Stimulated activated naive CD8-positive, alpha-beta T cell treated with anti-CD3 and anti-CD28 coated beads, Interleukin-15, Interleukin-2, amounts not matched to agents 100 ng/mL and 50 ng/mL, for 24 hours (primary cell): Measurements from ENCODE around the gene PLA2G4E.

Experiments
- H3K27ac Mint-ChIP-seq: one replicate; pipeline ENCODE4 v1.8.0; 2021; ENCODE audit warnings: mild to moderate bottlenecking, mixed read lengths
- H3K27me3 Mint-ChIP-seq: one replicate; pipeline ENCODE4 v1.8.0; 2021; ENCODE audit warnings: mixed read lengths
- H3K36me3 Mint-ChIP-seq: one replicate; pipeline ENCODE4 v1.8.0; 2021; ENCODE audit warnings: low read depth, mixed read lengths
- H3K4me1 Mint-ChIP-seq: one replicate; pipeline ENCODE4 v1.8.0; 2021; ENCODE audit warnings: low read depth, mixed read lengths
- H3K4me3 Mint-ChIP-seq: one replicate; pipeline ENCODE4 v1.8.0; 2021; ENCODE audit warnings: mild to moderate bottlenecking, mixed read lengths
- H3K9me3 Mint-ChIP-seq: one replicate; pipeline ENCODE4 v1.8.0; 2021; ENCODE audit warnings: mixed read lengths

Gene PLA2G4E

GRCh38 chr15:41982133-41982930, 38.5 kb downstream of the PLA2G4E start:
- Mint-ChIP-seq H3K27ac (no peak overlapping the region), H3K9me3 (no peaks in the 10 kb centered on the region), H3K4me1 (no peaks in the 10 kb centered on the region), H3K4me3 (no peak overlapping the region), H3K27me3 (peaks cover 2% of the 10 kb centered on the region), H3K36me3 (no peaks in the 10 kb centered on the region)

GRCh38 chr15:41981371-41982132, 39.3 kb downstream of the PLA2G4E start:
- H3K4me3 Mint-ChIP-seq = no peak overlapping the region
- H3K27ac Mint-ChIP-seq = no peak overlapping the region
- H3K27me3 Mint-ChIP-seq = peaks cover 10% of the 10 kb centered on the region
- H3K4me1 Mint-ChIP-seq = no peaks in the 10 kb centered on the region
- H3K9me3 Mint-ChIP-seq = no peaks in the 10 kb centered on the region
- no peaks in the 10 kb centered on the region for H3K36me3 Mint-ChIP-seq

GRCh38 chr15:41980654-41981323, 40.1 kb downstream of the PLA2G4E start:
- no peak overlapping the region for H3K4me3 Mint-ChIP-seq

GRCh38 chr15:41979493-41980266, 41.2 kb downstream of the PLA2G4E start:
- no peaks in the 10 kb centered on the region for H3K36me3 Mint-ChIP-seq
- no peaks in the 10 kb centered on the region for H3K9me3 Mint-ChIP-seq
- H3K27ac Mint-ChIP-seq = no peak overlapping the region
- peaks cover 20% of the 10 kb centered on the region for H3K27me3 Mint-ChIP-seq
- H3K4me1 Mint-ChIP-seq = no peaks in the 10 kb centered on the region
- H3K4me3 Mint-ChIP-seq = no peak overlapping the region

More at GRCh38 chr15:41980654-41981323, 40.1 kb downstream of the PLA2G4E start:
- H3K27ac Mint-ChIP-seq = no peak overlapping the region
- no peaks in the 10 kb centered on the region for H3K4me1 Mint-ChIP-seq
- H3K36me3 Mint-ChIP-seq = no peaks in the 10 kb centered on the region
- H3K27me3 Mint-ChIP-seq = peaks cover 11% of the 10 kb centered on the region
- no peaks in the 10 kb centered on the region for H3K9me3 Mint-ChIP-seq

- H3K27ac Mint-ChIP-seq = no peak overlapping the region
- H3K4me1 Mint-ChIP-seq = peaks cover 6% of the 10 kb centered on the region
- H3K4me3 Mint-ChIP-seq = no peak overlapping the region
- peaks cover 29% of the 10 kb centered on the region for H3K27me3 Mint-ChIP-seq
- H3K36me3 Mint-ChIP-seq = no peaks in the 10 kb centered on the region
- no peaks in the 10 kb centered on the region for H3K9me3 Mint-ChIP-seq
Observed at GRCh38 chr15:41978534-41978933, 42.3 kb downstream of the PLA2G4E start.

GRCh38 chr15:41977757-41978383, 43.0 kb downstream of the PLA2G4E start:
- Mint-ChIP-seq H3K9me3 (no peaks in the 10 kb centered on the region), H3K27me3 (peaks cover 29% of the 10 kb centered on the region), H3K4me3 (no peak overlapping the region), H3K36me3 (no peaks in the 10 kb centered on the region), H3K27ac (no peak overlapping the region), H3K4me1 (peaks cover 11% of the 10 kb centered on the region)

- H3K4me1 Mint-ChIP-seq = peaks cover 22% of the 10 kb centered on the region
- no peak overlapping the region for H3K27ac Mint-ChIP-seq
- no peak overlapping the region for H3K4me3 Mint-ChIP-seq
- peaks cover 29% of the 10 kb centered on the region for H3K27me3 Mint-ChIP-seq
- H3K36me3 Mint-ChIP-seq = no peaks in the 10 kb centered on the region
- no peaks in the 10 kb centered on the region for H3K9me3 Mint-ChIP-seq
Observed at GRCh38 chr15:41975669-41976068, 45.2 kb downstream of the PLA2G4E start.

GRCh38 chr15:41974041-41974440, 46.8 kb downstream of the PLA2G4E start:
- Mint-ChIP-seq H3K36me3 (peaks cover 4% of the 10 kb centered on the region), H3K4me1 (peaks cover 38% of the 10 kb centered on the region), H3K27ac (no peak overlapping the region), H3K27me3 (peaks cover 29% of the 10 kb centered on the region), H3K4me3 (no peak overlapping the region), H3K9me3 (no peaks in the 10 kb centered on the region)

GRCh38 chr15:41972253-41973242, 48.3 kb downstream of the PLA2G4E start, which contains the start of gene EHD4:
EHD4 (minus strand) TSS chr15:41972557; CDS start chr15:41972494, 63 bp downstream.
- H3K9me3 Mint-ChIP-seq = no peaks in the 10 kb centered on the region
- H3K27ac Mint-ChIP-seq = peak within 1 kb of the TSS; percentile 95
- H3K27me3 Mint-ChIP-seq = peaks cover 29% of the 10 kb centered on the region
- H3K4me1 Mint-ChIP-seq = peaks cover 52% of the 10 kb centered on the region
- H3K36me3 Mint-ChIP-seq = peaks cover 4% of the 10 kb centered on the region
- peak within 1 kb of the TSS; percentile 90 for H3K4me3 Mint-ChIP-seq

GRCh38 chr15:41971895-41972252, 49.0 kb downstream of the PLA2G4E start:
- Mint-ChIP-seq H3K27ac (peak overlapping the region; percentile 95), H3K36me3 (peaks cover 4% of the 10 kb centered on the region), H3K4me3 (peak overlapping the region; percentile 90), H3K27me3 (peaks cover 22% of the 10 kb centered on the region), H3K9me3 (no peaks in the 10 kb centered on the region), H3K4me1 (peaks cover 56% of the 10 kb centered on the region)

- Mint-ChIP-seq H3K4me1 (peaks cover 62% of the 10 kb centered on the region), H3K9me3 (no peaks in the 10 kb centered on the region), H3K27ac (peak overlapping the region; percentile 95), H3K4me3 (peak overlapping the region; percentile 90), H3K36me3 (peaks cover 4% of the 10 kb centered on the region), H3K27me3 (peaks cover 19% of the 10 kb centered on the region)
Observed at GRCh38 chr15:41971089-41971894, 49.5 kb downstream of the PLA2G4E start.

- Mint-ChIP-seq H3K9me3 (no peaks in the 10 kb centered on the region), H3K27me3 (peaks cover 15% of the 10 kb centered on the region), H3K27ac (peak overlapping the region; percentile 95), H3K4me1 (peaks cover 68% of the 10 kb centered on the region), H3K4me3 (peak overlapping the region; percentile 90), H3K36me3 (peaks cover 8% of the 10 kb centered on the region)
Observed at GRCh38 chr15:41970456-41970855, 50.4 kb downstream of the PLA2G4E start.
